HL-60 (cell line): ENCODE results near the gene OXSR1.

Experiments used
- POLR2AphosphoS5 ChIP-seq: IDR thresholded peaks from 2 replicates; pipeline ENCODE4 v1.6.1; 2012; ENCODE audit warnings: low read depth
- TF ChIP-seq, protein P1 (sequence below): IDR thresholded peaks from one replicate; pipeline ENCODE4 v1.5.1; 2011; ENCODE audit warnings: low read length, control low read depth, inconsistent platforms; ENCODE audit not compliant: insufficient read depth
- TF ChIP-seq, protein P2 (sequence below): IDR thresholded peaks from 2 replicates; pipeline ENCODE4 v1.6.1; 2012; ENCODE audit warnings: low read depth; ENCODE audit not compliant: insufficient replicate concordance

DNA sequence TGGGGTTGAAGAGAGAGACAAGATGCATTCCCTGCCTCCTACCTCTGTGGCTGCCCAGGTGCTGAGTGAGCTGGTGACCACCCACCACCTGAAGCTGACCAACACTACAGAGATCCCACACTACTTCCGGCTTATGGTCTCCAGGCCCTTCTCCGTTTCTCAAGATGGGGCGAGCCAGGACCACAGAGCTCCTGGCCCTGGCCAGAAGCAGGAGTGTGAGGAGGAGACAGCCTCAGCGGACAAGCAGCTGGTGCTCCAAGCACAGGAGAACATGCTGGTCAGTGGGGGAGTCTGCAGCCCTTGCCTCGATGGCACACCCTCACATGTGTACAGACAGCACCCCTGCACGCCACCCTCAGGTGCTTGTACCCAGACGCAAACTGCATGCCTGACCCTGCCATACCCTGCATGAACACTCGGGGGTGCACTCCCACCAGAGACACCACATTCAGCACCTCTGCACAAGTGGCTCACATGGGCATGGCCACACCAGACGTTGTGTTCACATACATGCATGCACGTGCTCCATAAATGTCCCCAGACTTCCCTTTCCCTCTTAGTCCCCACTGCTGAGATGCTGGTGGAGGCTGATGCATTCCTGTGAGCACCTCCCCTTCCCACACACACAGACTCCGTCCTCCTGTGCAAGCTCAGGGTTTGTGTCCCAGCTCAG, 47.5 kb upstream of the OXSR1 start:
- TF ChIP-seq, protein P1, sequence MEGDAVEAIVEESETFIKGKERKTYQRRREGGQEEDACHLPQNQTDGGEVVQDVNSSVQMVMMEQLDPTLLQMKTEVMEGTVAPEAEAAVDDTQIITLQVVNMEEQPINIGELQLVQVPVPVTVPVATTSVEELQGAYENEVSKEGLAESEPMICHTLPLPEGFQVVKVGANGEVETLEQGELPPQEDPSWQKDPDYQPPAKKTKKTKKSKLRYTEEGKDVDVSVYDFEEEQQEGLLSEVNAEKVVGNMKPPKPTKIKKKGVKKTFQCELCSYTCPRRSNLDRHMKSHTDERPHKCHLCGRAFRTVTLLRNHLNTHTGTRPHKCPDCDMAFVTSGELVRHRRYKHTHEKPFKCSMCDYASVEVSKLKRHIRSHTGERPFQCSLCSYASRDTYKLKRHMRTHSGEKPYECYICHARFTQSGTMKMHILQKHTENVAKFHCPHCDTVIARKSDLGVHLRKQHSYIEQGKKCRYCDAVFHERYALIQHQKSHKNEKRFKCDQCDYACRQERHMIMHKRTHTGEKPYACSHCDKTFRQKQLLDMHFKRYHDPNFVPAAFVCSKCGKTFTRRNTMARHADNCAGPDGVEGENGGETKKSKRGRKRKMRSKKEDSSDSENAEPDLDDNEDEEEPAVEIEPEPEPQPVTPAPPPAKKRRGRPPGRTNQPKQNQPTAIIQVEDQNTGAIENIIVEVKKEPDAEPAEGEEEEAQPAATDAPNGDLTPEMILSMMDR, result peak; percentile 82
- peak; percentile 34; the same call in 1 of the 2 replicates for TF ChIP-seq POLR2AphosphoS5
- TF ChIP-seq, protein P2, sequence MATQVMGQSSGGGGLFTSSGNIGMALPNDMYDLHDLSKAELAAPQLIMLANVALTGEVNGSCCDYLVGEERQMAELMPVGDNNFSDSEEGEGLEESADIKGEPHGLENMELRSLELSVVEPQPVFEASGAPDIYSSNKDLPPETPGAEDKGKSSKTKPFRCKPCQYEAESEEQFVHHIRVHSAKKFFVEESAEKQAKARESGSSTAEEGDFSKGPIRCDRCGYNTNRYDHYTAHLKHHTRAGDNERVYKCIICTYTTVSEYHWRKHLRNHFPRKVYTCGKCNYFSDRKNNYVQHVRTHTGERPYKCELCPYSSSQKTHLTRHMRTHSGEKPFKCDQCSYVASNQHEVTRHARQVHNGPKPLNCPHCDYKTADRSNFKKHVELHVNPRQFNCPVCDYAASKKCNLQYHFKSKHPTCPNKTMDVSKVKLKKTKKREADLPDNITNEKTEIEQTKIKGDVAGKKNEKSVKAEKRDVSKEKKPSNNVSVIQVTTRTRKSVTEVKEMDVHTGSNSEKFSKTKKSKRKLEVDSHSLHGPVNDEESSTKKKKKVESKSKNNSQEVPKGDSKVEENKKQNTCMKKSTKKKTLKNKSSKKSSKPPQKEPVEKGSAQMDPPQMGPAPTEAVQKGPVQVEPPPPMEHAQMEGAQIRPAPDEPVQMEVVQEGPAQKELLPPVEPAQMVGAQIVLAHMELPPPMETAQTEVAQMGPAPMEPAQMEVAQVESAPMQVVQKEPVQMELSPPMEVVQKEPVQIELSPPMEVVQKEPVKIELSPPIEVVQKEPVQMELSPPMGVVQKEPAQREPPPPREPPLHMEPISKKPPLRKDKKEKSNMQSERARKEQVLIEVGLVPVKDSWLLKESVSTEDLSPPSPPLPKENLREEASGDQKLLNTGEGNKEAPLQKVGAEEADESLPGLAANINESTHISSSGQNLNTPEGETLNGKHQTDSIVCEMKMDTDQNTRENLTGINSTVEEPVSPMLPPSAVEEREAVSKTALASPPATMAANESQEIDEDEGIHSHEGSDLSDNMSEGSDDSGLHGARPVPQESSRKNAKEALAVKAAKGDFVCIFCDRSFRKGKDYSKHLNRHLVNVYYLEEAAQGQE, result no peak
